HG03039 (cell line): ENCODE results near the gene EIF2B2.
"Not testable (repeated sequence)": the region's sequence is repeated elsewhere in the genome, so short reads cannot be mapped to it uniquely, and the experiment has no call there.

Experiments used
- ATAC-seq: cut with Tn5 transposase; IDR thresholded peaks from one replicate; pipeline ENCODE4 v1.9.1; 2021; ENCODE audit warnings: mild to moderate bottlenecking, moderate library complexity; ENCODE audit not compliant: unreplicated experiment

The EIF2B2 gene

DNA sequence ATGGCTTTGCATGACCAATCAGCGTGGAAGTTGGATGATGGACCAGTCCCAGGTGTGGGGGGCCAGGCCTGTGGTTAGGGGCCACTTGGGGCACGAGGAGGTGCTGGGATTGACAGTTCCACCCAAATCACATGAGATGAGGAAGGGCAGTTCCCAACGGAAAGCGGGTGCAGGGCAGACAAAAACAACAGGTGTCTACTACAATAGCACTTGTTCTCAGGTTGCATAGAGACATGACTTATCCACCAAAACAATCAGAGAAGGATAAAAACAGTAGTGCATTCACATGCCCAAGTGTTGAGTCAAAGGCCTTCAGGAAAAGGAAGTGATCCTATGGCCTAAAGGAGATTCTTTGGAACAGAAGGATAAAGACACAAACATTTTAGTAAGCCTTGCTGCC is 14.6 kb upstream of the EIF2B2 start:
- no peak for ATAC-seq

DNA sequence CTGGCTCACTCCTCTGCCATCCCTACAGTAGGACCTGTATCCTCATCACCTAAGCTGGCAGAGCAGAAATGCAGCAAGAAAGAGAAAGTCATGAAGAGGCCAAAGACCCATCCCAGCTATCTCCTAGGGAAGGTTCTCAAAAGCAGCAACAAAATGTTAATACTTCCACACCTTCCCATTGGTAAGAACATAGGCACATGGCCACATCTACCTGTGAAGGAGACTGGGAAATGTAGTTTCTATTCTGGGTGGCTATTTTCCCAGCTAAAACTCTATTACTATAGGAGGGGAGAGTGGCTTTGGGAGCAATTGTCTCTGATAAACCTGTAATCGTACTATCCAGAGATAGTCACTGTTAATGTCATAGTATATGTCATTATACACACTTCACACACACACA is 13.7 kb upstream of the EIF2B2 start:
- no peak for ATAC-seq

DNA sequence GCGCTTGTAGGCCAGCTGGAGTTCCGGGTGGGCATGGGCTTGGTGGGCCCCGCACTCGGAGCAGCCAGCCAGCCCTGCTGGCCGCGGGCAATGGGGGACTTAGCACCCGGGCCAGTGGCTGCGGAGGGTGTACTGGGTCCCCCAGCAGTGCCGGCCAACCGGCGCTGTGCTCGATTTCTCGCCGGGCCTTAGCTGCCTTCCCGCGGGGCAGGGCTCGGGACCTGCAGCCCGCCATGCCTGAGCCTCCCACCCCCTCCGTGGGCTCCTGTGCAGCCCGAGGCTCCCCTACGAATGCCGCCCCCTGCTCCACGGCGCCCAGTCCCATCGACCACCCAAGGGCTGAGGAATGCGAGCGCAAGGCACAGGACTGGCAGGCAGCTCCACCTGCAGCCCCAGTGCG is 8.5 kb upstream of the EIF2B2 start:
- ATAC-seq, result not testable (repeated sequence)

GRCh38 chr14:74995781-74996180 is 6.9 kb upstream of the EIF2B2 start:
- ATAC-seq, result not testable (repeated sequence)

GRCh38 chr14:75001261-75001660 is 1.5 kb upstream of the EIF2B2 start:
- ATAC-seq, result no peak

GRCh38 chr14:75001899-75002298 is 822 bp upstream of the EIF2B2 start:
- no peak for ATAC-seq

- ATAC-seq, result no peak
Observed at GRCh38 chr14:75003250-75004027, 718 bp downstream of the EIF2B2 start.

DNA sequence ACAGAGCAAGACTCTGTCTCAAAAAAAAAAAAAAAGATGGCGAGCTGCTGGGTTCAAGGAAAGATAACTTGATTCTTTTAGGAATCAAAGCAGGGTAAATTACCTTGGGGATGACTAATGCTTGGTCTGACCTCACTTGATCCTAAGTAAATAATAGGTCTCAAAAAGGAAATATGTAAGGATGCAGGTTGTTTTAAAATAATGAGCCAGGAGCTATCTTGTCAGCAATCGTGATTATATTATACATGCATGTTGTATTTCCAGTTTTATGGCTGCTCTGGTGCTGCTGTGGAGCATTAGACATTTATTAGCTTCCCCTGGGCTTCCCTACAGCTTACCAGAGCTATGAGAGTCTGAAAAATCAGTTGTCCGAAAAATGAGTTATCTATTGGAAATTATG is 2.6 kb downstream of the EIF2B2 start:
- ATAC-seq, result no peak

GRCh38 chr14:75009176-75009575 is 6.5 kb downstream of the EIF2B2 start:
- ATAC-seq, result no peak

GRCh38 chr14:75010472-75011093 is 7.9 kb downstream of the EIF2B2 start:
- no peak for ATAC-seq

DNA sequence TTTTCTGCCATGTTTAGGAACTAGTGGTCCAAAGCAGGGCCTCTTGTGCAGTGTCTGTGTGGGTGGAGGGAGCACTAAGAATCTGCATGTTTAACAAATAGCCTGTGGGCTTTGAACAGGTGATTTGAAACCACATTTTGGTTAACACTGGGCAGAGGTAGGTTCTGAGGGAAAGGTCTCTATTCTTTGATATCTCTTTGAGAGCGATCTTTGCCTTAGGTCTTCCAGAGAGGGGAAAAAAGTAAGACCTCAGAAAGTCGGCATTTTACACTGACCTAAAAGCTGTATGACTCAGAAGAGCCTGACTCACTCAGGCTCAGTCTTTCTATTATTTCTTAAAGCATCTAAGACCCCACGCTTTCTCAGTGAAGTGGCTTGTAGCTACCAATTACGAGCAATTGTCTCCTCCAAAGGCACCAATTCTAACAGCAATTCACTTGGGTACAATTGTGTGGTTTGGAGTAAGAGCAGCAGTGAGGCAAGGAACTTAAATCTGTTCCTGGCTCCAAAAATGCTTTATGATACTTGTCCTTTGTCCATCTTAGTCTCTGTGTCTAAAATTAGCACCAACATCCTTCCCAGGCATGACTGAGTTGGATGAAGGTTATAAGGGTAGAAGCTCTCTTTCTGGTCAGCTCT is 8.8 kb downstream of the EIF2B2 start:
- ATAC-seq, result no peak

DNA sequence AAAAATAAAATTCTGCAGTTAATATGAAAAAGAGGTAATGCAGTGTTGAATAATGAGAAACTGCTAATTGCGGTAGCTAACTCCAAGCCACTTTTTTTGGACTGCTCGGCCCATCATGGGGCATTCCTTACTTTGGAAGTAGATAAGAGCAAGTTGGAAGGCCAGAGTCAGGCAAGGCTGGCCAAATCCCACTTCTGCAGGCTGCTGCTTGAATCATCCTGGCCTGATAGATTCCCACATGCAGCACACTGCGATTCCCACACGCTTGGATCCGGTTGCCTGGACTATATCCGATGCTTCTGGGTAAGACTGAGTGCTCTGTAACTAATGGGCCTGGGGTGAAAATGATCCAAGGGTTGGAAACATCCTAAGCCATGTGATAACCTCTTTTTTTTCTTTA is 10.6 kb downstream of the EIF2B2 start:
- no peak for ATAC-seq

GRCh38 chr14:75015496-75015895 is 12.8 kb downstream of the EIF2B2 start:
- no peak for ATAC-seq

- no peak for ATAC-seq
Observed at GRCh38 chr14:75016815-75017214, 14.1 kb downstream of the EIF2B2 start.

DNA sequence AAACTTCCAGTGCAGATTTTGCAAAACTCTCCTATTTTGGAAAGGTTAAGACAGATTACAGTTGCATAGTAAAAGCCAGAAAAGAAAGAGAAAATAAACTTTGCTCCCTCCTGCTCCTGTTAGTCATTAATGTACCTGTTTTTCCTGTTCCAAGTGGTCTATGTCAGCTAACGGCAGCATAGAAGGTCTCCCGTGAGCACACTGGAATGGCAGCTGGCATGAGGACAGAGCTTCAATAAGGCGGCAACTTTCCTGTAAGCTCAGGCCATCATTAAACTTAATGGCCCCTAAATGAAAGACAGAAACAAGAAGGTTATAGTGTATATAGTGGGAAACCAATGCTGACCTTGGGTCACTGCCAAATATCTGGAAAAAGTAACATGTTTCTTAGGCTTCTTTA is 16.0 kb downstream of the EIF2B2 start:
- no peak for ATAC-seq

DNA sequence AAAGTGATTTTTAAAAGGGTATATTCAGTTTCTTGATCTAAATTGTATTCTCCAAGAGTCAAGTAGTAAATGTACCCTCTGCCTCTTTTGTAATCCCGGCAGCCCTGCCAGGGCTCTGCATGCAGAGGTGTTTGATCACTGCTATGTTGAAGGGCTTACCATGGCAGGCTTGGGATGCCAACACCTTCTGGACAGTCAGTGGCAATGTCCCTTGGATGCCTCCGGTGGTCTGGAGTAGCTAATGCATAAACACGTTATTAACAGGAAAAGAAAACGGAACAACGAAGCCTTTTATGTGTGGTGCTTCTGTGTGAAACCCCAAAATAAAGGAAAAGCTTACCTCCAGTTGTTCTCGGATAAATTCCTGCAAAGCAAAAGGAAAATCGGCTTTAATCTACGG is 19.9 kb downstream of the EIF2B2 start:
- ATAC-seq, result no peak

GRCh38 chr14:75023108-75023507 is 20.4 kb downstream of the EIF2B2 start:
- ATAC-seq, result no peak

DNA sequence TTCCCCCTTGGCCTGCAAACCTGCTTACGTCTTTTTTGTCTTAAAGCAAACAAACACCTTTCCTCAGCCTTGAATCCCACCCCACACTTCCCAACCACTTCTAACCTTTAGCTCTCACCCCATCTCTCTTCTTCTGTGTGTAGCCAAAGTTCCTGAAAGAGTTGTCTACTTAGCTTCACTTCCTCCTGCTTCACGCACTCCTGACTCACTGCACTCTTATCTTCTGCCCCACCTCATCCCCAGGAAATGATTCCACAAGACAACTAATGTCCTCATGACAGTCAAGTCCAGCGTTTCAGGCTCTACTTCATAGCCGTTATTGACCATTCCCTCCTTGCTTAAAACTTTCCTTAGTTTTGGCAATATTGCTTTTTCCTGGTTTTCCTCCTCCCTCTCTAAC is 22.4 kb downstream of the EIF2B2 start:
- no peak for ATAC-seq

- no peak for ATAC-seq
Observed at GRCh38 chr14:75025876-75026275, 23.2 kb downstream of the EIF2B2 start.

GRCh38 chr14:75030147-75030546 is 27.4 kb downstream of the EIF2B2 start:
- no peak for ATAC-seq

DNA sequence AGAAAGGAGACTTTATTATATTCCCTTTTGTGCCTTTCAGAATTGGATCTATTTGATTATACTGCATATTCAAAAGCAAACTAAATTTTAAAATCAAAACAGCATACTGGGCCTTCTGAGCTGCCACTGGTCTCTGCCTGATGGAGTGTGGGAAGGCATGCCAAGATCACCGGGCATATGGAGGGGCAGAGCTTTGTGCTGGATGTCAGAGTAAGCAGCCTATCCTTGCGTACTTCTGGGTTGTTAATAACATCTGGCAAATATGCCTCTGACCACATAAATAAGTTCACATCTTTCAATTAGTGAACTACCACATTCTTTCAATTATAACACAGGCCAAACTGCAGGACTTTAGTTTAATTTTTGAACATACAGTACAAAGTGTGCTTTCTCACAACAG is 30.2 kb downstream of the EIF2B2 start:
- ATAC-seq, result no peak

DNA sequence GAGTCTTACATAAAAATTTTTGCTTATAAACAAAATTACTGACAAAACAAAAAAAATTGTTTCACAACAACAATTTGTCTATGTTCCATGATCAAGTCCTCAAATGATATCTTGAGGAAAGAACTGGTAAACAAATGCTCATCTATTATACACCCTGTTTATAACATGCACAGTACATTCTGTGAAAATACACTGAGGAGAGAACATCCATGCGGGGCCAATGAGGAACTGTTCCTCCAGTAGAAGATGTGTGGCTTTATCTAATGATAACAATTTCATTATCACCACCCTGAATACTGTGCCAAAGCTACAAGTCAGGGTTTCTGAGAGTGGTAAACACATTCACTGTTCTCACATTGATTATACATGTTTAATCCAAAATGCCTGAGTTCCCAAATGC is 37.8 kb downstream of the EIF2B2 start:
- no peak for ATAC-seq
